Fibroblast of lung (primary cell): ENCODE results near the gene PIEZO2.

Source experiments
- CTCF ChIP-seq, 2 donors: IDR thresholded peaks in 1 of 2; conservative IDR thresholded peaks in 1 of 2; 1 replicate in 1 of 2; 2 replicates in 1 of 2; pipeline ENCODE4 v1.5.1; 2011 to 2012; ENCODE audit warnings: low read length in 2 of 2, control low read depth in 1 of 2, inconsistent platforms in 1 of 2, low read depth in 1 of 2, mild to moderate bottlenecking in 1 of 2
- EZH2 ChIP-seq: IDR thresholded peaks from 2 replicates; pipeline ENCODE4 v1.5.1; 2012; ENCODE audit warnings: low read length, control low read depth, mild to moderate bottlenecking; ENCODE audit errors: missing control alignments

GRCh38 chr18:11124054-11124453 is 25.3 kb downstream of the PIEZO2 start:
- TF ChIP-seq CTCF (conservative IDR thresholded peaks at IDR 0.05 in 1 of 2, IDR thresholded peaks at IDR 0.05 in 1 of 2; ENCODE audit: low read depth in 1 of 2, low read length in 2 of 2) (no peak), EZH2 (no peak)
